Suppressor macrophage (primary cell): ENCODE measurements around the gene PHF8.

ENCODE experiments used
- DNase-seq, 4 experiments: peaks; one replicate each; pipeline ENCODE4 v3.0.0-alpha.2; 2020 to 2022
- total RNA-seq, 17 experiments: gene quantifications; one replicate each; lab custom pipeline; 2026; ENCODE audit warnings: mixed read lengths in 6 of 17, inconsistent platforms in 3 of 17; lab: John Stamatoyannopoulos, UW

The PHF8 gene
- total RNA-seq: 20.4 to 41.8 (median 28.3) reads per million in 17 experiments

GRCh38 chrX:54044126-54044876 is at the start of gene PHF8:
Gene PHF8 (minus strand): TSS chrX:54044473. CDS start chrX:54042728, 1,745 bp downstream.
- peak; percentile 93 to 96 (median 95) for DNase-seq

GRCh38 chrX:54093571-54093970 is 49.3 kb upstream of the PHF8 start:
- DNase-seq: no peak

GRCh38 chrX:54093159-54093558 is 48.9 kb upstream of the PHF8 start:
- DNase-seq: no peak

- DNase-seq: no peak
These were observed 46.6 kb upstream of the PHF8 start for GRCh38 chrX:54090880-54091279.

DNA sequence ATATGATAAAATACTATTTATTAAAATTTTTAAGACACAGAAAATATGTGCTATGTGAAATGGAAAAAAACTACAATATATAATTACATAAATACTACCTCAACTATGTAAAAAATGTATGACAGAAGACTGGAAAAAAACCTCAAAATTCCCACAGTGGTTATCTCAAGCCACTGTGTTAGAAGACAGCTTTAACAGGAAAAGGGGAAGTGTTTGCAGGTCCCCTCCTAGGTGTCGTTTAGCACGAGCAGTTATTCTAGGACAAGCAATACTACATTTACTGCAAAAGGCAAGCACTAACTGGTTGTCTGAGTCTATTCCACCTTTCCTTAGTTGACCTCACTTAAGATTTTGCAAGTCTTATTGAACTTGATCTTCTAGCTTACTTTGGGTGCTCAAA is 44.9 kb upstream of the PHF8 start:
- no peak for DNase-seq

DNA sequence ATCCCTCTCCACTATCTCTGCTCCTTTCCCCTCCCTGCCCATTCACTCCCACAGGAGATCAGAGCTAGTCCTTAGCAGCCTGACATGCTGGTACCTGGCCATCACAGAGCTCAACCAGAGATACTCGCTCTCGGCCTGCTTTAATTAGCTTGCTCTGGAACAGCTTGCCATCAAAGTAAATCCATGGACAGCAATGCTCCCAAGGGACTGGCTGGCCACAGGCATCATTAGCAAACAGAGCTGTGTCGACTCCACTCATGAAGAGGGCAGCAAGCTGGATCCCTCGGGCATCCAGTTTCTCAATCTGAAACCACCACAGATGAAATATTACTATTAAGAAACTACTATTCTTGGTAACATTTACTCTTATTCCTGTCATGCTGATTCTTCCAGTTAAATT is 43.4 kb upstream of the PHF8 start:
- DNase-seq: no peak

DNA sequence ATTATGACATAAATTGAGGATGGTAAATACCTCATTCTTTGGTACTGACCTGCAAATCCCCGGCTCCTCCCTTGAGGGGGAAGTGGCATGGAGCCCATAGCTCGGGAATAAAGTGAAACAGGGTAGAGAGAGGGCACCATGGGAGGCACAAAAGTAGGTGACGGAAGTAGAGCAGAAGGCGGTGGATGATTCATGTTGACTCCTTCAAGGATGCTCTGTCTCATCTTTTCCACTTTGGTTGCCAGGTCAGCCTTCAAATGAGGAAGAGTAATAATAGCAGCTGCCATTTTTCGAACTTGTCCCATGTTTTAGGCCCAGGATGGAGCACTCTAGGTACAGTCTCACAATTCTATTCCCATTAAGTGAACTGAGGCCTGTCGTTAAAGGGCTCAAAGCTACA is 41.4 kb upstream of the PHF8 start:
- no peak for DNase-seq

GRCh38 chrX:54076903-54077302 is 32.6 kb upstream of the PHF8 start:
- no peak for DNase-seq

- DNase-seq: no peak
These were observed 30.6 kb upstream of the PHF8 start for GRCh38 chrX:54074826-54075225.

DNA sequence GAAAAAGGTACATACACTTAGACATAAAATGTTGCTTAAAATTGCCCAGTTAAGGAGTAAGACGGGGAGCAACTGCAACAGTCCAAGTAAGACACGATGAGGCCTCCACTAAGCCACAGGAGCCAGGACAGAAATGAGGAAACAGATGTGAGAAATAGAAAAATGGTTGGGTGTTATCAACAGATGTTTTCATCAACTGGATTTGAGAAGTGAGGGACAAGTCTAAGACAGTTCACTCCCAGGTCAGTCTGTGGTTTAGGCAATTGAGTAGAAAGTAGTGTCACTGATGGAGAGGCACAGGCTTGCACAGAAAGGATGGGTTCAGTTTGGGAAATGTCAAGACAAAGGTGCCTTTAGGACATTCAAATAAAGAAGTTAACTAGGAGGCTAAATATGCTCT is 23.5 kb upstream of the PHF8 start:
- no peak for DNase-seq

- DNase-seq: no peak
These were observed 22.6 kb upstream of the PHF8 start for GRCh38 chrX:54066841-54067240.

DNA sequence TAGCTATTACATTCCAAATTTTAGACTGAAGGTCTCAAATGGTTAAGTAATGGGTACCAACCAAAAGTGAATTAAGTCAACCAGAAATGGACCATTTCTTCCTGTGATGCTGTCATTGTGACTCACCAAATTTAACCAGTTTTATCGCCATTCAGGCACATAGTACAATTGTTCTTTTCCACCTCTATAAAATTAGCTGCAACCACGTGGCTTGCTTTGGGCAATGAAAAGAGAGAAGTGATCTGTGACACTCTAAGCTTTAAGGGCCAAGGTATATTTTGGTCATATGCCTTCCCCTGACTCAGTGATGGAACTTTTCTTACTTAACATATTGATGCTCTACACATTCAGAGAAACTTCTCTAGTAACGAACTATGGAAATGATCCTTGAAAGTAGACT is 20.3 kb upstream of the PHF8 start:
- DNase-seq: no peak

DNA sequence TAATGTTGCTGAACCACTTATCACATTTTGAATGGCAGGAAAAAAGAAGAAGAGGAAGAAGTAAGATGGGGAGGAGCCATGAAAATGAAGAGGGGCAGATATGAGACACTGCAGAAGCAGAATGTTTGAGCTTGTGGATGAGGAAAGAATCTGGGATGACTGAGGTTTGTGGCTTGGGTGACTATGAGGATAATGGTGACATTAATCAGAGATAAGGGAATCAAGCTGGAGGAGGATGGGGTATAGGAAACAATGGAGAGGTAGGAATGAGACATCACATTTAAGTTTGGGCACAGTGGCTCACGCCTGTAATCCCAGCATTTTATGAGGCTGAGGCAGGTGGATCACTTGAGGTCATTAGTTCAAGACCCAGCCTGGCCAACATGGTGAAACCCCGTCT is 19.1 kb upstream of the PHF8 start:
- no peak for DNase-seq

- DNase-seq: no peak
These were observed 5.5 kb upstream of the PHF8 start for GRCh38 chrX:54049801-54050200.

GRCh38 chrX:54048412-54048811 is 4.1 kb upstream of the PHF8 start:
- no peak for DNase-seq

GRCh38 chrX:54045563-54046228 is 1.4 kb upstream of the PHF8 start:
- no peak for DNase-seq

DNA sequence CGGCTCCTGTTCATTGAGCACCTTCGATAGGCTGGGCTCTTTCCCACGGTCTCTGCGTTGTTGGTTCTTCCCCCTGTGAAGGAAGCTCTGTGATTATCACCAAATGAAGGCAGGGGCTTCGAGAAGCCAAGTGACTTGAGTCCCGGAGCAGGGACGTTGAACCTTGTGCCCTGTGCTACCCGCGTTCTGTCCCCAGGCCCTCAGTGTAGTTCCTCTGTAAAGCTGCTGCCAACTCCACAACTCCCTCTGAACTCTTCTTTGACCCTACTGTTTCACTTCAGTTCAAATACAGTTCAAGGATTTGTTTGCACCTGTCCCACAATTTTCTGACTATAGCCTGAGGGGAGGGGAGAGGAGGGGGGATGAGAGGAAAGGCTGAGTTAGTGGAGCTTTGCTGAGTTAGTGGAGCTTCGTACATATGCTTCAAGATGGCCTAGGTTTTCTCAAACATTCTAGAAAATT is 635 bp upstream of the PHF8 start:
- no peak for DNase-seq

- peak; percentile 21 to 67 (median 48) for DNase-seq
These were observed 640 bp downstream of the PHF8 start for GRCh38 chrX:54043541-54044125.

GRCh38 chrX:54043056-54043455 is 1.2 kb downstream of the PHF8 start:
- DNase-seq: no peak

GRCh38 chrX:54042609-54043021 is 1.7 kb downstream of the PHF8 start:
- DNase-seq: peak; percentile 10 to 55 (median 51)

- no peak for DNase-seq
These were observed 13.9 kb downstream of the PHF8 start for GRCh38 chrX:54030329-54030728.

DNA sequence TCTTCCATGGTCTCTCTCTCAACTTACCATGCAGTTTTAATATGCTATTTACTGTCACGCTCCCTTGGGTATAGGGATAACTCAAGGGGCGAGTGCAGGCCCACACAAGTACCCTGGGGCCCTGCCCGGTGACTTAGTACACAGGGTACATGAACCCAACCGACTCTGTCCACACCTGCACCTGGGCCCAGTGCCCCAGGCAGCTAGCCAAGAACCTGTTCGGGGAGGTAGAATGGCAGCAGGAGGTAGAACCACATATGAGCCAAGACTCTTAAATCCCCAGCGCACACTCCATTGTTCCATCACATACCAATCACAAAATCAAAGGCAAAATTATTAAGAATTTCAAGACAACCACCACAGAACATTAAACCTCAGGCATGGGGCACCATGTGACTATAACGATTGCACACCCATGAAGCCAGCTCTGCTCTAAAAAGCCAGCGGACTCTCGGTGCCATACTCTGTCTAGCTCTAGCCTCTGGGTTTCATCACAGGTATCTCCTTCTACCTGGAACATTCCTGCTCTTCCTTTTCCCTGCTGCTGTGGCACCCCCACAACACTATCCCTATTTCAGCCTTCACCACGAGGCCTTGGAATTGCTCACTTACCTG is 14.6 kb downstream of the PHF8 start:
- DNase-seq: no peak

GRCh38 chrX:54024350-54024749 is 19.9 kb downstream of the PHF8 start:
- DNase-seq: no peak
